GM21786 (cell line): Measurements from ENCODE around the gene RBM44.

ENCODE experiments used
- ATAC-seq: cut with Tn5 transposase; IDR thresholded peaks from one replicate; pipeline ENCODE4 v1.9.1; 2021; ENCODE audit not compliant: unreplicated experiment

The RBM44 gene

GRCh38 chr2:237885111-237885930, 86.7 kb downstream of the RBM44 start:
- ATAC-seq: no peak

GRCh38 chr2:237885931-237886684, 87.5 kb downstream of the RBM44 start:
- no peak for ATAC-seq

- ATAC-seq: no peak
These were observed 88.3 kb downstream of the RBM44 start for GRCh38 chr2:237886685-237887481.

DNA sequence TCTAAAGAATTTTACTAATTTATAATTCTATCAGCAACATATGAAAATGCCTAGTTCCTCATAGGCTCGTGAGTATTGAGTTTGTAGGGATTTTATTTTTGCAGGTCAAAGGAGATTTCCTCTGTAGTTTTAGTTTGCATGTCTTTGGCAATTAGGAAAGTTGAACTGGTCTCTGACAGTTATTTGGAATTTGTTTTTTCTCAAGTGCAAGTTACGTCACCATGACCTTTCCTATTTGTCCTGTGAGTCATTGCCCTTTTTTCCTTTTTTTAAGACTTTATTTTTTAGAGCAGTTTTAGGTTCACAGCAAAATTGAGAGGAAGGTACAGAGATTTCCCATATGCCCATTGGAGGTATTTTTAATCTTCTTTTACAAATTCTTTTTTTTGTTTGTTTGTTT, 89.8 kb downstream of the RBM44 start:
- ATAC-seq: no peak

DNA sequence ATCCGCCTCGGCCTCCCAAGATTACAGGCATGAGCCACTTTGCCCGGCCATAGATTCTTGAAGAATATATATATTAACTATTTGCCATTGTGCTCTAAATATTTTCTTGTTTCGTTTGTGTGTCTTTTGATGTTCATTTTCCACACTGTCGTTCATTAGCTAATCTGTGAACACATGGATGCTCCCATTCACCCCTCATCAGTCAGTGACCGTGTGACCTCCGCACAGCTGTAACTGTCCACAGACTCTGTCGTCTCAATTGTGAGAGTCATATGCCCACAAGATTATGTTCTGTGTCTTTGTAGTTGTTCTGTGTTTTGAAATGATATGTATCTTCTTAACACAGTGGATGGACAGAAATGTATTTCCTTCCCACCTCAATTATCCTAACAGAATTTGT, 90.4 kb downstream of the RBM44 start:
- no peak for ATAC-seq

DNA sequence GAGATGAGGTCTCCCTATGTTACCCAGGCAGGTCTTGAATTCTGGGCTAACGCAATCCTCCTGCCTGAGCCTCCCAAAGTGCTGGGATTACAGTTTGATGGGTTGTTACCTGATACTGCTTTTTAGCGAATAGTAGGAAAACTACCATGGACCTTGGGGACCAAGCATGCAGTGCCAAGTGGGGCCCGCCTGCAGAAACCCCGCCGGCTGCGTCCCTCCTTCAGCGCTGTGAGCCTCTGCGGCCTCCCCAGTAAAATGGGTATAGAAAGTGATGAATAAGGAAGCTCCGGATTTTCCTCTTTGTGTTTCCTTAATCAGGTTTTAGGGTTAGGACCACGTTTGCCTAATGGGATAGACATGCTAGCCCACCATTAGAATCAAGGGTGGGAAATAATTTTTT, 91.2 kb downstream of the RBM44 start:
- ATAC-seq: no peak
